22Rv1 (cell line): Measurements from ENCODE around the gene NRIP2.

Experiments
- H3K27ac ChIP-seq: fragments of 450-650 bp; 2 replicates; pipeline ENCODE4 v1.5.1; 2017
- CTCF ChIP-seq: fragments of 450-650 bp; IDR thresholded peaks from 2 replicates; pipeline ENCODE4 v1.5.1; 2017; ENCODE audit warnings: mild to moderate bottlenecking
- ZFX ChIP-seq: fragments of 450-650 bp; IDR thresholded peaks from 2 replicates; pipeline ENCODE4 v1.6.1; 2017; ENCODE audit warnings: antibody characterized with exemption, borderline replicate concordance

Gene NRIP2

DNA sequence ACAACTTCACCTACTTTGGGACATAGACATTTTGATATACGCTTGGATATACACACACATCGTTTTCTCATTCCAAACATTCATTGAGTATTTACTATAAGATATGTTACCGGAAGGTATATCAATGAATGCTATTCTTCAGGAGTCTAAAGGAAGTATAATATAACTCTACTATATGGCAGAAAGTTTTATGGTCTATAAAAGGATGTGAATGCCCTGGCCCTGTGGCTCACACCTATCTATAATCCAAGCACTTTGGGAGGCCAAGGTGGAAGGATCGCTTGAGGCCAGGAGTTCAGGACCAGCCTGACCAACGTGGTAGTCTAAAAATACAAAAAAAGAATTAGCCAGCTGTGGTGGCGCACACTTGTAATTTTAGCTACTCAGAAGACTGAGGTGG is 5.6 kb downstream of the NRIP2 start:
- H3K27ac ChIP-seq: no peak overlapping the region
- TF ChIP-seq CTCF (no peak), ZFX (no peak)

DNA sequence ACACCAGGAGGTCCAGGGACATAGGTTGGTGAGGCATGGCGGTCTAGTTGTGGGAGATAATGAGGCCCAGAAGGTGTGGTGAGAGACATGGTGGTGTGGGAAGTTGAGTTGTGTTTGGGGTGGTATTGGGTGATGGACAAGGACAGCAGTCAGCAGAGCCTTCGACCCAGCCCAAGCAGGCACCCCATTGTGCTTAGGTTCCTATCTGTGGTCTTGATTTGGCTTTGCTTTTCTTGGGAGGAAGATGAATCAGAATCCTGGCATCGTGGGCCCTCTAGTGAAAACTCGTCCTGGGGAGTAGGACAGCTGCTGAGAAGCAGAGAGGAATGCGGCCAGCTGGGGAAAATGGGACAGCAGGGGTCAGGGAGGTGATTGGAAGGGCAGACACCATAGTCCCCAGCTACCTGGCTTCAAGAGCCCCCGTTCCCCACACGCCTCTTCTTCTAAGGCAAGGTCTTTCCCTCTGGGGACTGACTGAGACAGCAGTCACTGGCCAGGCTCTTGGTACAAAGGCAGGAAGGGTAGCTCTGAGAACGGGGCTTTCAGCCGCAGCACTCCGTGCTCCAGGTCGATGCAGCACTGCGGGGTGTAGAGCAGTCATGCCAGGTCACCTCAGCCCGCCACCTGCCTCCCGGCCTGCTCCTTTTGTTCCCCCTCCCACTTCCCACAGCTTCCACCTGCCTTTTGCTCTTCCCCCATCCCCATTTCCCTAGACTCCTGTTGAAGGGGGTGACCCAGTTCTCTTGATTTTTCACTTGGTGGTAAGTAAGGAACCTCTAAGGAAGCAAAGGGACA is 7.9 kb downstream of the NRIP2 start:
- no peak overlapping the region for H3K27ac ChIP-seq

GRCh38 chr12:2826036-2826435 is 8.8 kb downstream of the NRIP2 start:
- H3K27ac ChIP-seq: no peak overlapping the region
- TF ChIP-seq CTCF: no peak

More for the DNA sequence above, 7.9 kb downstream of the NRIP2 start:
- TF ChIP-seq CTCF: no peak
- no peak for TF ChIP-seq ZFX

GRCh38 chr12:2825132-2825531 is 9.7 kb downstream of the NRIP2 start:
- TF ChIP-seq CTCF (no peak), ZFX (no peak)
- H3K27ac ChIP-seq: no peak overlapping the region

DNA sequence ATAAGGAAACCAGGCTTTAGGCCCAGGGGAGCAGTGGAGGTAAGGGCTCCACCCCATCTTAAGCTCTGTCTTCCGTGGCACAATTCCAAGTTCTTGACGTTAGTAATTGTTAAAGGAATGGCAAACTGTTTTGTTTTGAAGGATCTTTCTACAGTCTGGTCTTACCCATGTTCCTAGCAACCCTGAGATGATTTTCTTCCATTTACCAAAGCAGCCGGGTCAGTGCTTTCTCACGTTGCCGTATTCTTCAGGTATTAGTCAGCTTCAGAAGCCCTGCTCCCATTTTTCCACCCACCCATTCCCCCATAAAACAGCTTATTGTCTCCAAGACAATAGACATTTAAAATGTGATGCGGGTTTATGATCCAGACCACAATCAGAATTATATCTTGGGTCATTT is 10.3 kb downstream of the NRIP2 start:
- H3K27ac ChIP-seq: no peak overlapping the region
- TF ChIP-seq ZFX (no peak), CTCF (no peak)

DNA sequence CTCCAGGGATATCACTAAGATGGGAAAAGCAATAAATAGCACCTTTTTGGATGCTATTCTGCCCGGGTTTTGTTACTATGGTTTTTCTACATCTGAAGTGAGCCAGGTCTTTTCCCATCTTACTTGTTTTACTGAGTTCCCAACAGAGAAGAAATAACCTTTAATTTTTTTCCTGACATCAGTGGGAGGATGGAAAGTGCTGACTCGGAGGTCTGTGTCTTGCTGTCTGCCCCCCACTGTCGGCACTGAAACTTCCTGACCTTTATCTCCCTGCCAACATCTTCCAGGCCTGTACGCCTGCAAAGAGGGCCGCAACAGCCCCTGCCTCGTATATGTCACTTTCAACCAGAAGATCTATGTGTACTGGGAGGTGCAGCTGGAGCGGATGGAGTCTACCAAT is 11.4 kb downstream of the NRIP2 start:
- no peak for TF ChIP-seq CTCF
- no peak for TF ChIP-seq ZFX
- no peak overlapping the region for H3K27ac ChIP-seq

DNA sequence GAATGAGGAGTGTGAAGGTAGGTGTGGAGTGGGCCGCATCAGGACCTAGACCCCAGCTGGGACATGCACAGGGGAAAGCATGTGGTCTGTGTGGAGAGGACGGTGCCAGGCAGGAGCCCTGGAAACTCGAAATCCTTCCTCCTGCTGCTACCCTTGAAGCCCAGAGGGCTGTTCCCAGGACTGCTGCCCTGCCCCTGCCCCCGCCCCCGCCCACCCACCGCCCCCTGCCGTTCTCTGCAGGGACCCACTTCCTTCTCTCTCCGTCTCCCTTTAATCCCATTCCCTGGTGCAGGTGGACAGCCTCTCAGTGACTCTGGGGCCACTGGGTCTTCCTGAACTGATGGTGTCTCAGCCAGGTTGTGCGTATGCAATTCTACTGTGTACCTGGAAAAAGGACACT is 14.4 kb downstream of the NRIP2 start:
- H3K27ac ChIP-seq: no peak overlapping the region
- no peak for TF ChIP-seq ZFX
- TF ChIP-seq CTCF: no peak
